NCI-H1105 treated with DMSO at 0.1 percent for 48 hours (cell line): ENCODE data around the gene MICOS13.

Experiments used
- DNase-seq: peaks from one replicate; lab custom pipeline; 2025; lab: John Stamatoyannopoulos, UW

Gene MICOS13

DNA sequence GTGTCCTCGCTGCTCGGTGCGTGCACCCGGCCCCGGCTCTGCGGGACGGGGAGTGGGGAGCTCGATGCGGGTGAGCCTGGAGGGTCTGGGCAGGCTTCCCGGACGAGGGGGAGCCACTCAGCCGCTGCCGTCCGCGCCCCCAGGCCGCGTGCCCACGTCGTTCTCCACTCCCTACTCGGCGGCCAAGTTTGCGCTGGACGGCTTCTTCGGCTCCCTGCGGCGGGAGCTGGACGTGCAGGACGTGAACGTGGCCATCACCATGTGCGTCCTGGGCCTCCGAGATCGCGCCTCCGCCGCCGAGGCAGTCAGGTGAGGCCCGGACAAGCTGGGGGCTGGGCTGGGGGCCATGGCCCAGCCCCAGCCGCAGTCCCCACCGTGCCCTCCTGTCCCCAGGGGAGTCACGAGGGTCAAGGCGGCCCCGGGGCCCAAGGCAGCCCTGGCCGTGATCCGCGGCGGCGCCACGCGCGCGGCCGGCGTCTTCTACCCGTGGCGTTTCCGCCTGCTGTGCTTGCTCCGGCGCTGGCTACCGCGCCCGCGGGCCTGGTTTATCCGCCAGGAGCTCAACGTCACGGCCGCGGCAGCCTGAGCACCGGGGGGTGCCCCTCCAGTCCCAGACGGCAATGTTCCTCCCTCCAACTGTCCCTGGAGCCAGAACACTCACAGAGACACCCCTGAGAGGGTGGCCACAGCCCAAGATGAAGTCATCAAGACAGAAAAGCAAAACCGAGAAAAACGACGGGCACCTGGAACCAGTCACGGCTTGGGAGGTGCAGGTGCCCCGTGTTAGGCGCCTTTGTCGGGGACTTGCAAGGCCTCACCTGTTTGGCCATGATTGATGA, 7.3 kb upstream of the MICOS13 start:
- no peak for DNase-seq

DNA sequence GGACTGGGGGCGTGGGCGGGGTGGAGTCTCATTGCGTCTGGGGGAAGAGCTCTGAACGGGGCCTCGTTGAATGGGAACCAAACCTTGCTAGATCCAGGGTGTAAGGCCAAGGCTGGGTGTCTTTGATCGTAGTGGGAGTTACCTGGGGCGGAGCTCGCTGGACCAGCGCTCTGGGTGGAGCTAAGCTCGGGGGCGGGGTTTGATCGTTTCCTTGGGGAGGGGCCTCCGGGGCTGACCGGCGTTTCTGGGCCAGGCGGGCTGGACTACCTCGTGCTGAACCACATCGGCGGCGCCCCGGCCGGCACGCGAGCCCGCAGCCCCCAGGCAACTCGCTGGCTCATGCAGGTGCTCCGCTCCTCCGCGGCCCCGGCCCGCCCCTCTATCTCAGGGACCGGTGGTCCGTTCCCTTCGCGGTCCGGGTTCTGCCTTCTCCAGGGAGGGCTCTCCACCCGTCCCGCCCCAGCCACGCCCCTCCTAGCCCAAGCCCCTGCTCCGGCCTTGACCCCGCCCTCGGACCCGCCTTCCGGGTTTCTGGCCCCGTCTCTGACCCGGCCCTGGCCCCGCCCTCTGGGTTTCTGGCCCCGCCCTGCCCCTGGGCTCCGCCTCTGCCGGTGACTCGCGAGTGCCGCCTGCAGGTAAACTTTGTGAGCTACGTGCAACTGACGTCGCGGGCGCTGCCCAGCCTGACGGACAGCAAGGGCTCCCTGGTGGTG, 6.5 kb upstream of the MICOS13 start:
- peak; percentile 73 for DNase-seq

DNA sequence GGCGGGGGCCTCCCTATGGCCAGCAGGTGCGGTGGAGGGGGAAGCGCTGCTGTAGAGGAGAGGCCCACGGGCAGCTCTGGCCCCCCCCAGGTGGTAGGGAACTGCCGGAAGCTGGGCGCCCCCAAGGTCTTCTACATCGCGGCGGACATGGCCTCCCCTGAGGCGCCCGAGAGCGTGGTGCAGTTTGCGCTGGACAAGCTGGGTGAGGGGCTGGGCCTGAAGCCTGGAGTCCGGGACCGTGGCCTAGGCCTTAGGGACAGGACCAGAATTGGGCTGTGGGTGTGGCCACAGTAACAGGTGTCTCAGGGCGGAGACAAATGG, 6.0 kb upstream of the MICOS13 start:
- DNase-seq, result no peak

DNA sequence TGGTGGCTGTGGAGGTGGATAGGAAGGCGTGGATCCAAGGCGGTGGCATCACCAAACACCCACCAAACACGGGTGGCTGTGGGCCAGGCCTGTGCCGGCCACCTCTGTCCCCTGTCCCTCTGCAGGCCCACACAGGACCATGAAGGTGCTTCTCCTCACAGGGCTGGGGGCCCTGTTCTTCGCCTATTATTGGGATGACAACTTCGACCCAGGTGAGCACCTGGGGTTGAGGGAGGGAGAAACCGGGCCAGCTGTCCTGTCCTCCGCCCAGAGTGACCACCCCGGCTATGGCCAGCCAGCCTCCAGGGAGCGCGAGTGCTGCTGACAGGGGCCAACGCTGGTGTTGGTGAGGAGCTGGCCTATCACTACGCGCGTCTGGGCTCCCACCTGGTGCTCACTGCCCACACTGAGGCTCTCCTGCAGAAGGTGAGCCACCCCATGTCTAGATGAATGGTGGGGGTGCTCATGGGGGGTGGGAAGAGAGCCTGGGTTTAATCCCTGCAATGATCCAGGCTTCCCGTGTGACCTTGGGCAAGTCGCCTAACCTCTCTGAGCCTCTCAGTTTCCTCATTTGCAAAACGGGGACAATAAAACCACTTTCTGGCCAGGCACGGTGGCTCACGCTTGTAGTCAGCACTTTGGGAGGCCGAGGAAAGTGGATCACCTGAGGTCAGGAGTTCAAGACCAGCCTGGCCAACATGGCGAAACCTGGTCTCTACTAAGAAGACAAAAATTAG, 4.5 kb upstream of the MICOS13 start:
- no peak for DNase-seq

DNA sequence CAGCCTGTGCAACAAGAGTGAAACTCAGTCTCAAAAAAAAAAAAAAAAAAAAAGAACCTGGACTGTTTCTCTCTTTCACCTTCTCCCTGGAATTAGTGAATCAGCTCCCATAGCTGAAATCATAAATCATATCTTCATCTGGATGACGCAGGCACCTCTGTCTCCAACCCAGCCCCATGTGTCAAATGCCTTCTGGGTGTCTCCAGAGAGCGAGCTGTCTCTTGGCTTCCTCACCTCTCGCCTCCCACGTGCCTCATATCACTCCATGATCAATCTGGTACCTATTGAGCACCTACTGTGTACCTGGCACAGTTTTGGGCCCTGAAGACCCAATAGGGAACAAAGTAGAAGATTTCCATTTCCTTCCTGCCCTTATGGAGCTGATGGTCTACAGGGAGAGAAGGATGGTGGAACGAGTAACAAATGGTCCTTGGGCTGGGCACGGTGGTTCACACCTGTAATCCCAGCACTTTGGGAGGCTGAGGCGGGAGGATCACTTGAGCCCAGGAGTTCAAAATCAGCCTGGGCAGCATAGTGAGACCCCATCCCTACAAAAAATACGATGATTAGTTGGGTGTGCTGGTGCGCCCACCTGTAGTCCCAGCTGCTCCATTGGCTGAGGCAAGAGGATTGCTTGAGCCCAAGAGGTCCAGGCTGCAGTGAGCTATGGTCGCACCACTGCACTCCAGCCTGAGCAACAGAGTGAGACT, 3.0 kb upstream of the MICOS13 start:
- no peak for DNase-seq

DNA sequence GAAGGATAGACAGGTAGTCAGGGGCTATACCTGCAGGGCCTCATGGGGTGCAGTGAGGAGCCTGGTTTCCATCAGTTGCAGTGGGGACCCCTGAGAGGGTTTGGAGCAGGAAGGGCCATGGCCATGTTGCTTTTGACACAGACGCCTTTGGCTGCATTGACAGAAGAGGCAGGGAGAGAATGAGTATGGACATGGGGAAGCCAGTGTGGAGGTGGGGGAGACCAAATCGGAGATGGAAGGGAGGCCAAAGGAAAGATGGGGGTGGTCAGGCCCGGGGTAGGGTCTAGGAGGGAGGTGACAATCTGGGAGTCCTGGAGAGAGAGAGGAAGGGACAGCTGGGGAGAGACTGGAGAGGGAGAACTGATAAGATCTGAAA, 1.8 kb upstream of the MICOS13 start:
- no peak for DNase-seq

DNA sequence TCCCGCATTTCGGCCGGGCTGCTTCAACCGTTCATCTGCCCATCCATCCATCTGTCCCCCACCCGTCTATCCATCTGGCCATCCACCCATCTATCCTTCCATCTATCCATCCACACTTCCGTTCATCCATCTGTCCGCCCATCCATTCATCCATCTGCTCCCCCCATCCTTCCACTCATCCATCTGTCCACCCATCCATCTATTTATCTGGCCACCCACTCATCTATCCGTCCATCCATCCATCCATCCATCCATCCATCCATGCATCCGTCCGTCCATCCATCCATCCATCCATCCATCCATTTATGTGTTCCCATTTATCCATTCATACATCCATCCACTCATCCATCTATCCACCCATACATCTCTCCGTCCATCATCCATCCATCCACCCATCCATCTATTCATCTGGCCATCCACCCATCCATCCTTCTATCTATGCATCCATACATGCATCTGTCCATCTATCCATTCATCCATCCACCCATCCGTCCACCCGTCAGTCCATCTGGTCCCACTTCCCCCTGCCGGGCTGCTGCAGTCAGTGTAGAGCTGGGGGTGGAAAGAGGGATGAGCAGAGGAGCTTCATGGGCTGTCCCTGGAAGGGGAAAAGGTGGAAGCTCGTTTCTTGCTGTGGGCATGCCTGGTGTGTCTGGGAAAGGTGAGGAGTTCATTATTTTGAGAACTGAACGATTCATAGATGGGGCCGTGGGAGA, 1.2 kb upstream of the MICOS13 start:
- DNase-seq, result no peak

DNA sequence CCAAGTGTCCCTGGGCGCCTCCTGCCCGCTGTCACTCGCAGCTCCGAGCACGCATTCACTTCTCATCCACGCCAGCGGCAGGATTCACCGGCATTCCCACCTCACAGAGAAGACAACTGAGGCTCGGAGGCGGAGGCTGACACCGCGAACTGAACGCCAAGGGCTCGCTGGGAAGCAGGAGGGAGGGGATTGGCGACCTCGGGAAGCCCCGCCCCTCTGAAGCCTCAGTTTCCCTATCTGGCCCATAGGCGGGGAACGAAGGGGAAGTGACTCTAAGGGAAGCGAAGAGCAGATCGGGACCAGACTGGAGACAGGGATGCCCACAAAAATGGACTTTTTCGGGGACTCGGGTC, 256 bp downstream of the MICOS13 start:
- DNase-seq, result no peak

DNA sequence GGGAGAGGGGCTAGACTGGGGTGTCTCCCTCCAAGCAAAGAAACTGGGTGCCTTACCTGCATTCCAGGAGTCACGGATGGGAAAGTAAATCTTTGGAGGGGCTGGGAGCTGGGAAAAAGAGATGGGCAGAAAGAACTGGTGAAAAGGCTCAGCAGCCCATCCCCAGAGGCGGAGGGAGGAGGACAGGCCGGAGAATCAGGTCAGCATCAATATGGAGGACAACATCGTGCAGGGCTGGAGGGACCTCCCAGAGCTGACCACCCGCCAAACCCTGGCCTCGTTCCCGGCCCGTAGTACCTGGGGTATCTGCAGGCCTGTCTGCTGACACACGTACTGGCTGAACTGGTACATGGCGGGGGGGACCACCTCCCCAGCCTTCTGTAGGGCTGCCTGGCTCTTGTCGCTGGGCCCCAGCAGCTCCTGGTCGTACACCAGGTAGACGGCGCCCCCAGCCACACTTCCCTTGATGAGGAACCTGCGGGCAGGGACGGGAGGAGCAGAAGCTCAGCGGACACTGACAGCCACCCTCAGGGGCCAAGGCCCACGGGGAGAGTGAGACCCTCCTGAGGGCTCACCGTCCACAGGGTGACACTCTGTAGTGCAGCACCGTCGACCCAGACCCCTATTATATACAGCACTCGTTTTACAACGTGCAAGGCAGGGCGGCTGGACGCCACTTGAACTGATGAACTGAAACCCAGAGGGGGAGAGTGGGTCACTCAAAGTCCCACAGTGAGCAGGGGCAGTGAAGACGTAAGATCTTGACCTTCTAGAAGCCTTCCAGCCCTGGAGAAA, 830 bp downstream of the MICOS13 start:
- DNase-seq, result no peak

DNA sequence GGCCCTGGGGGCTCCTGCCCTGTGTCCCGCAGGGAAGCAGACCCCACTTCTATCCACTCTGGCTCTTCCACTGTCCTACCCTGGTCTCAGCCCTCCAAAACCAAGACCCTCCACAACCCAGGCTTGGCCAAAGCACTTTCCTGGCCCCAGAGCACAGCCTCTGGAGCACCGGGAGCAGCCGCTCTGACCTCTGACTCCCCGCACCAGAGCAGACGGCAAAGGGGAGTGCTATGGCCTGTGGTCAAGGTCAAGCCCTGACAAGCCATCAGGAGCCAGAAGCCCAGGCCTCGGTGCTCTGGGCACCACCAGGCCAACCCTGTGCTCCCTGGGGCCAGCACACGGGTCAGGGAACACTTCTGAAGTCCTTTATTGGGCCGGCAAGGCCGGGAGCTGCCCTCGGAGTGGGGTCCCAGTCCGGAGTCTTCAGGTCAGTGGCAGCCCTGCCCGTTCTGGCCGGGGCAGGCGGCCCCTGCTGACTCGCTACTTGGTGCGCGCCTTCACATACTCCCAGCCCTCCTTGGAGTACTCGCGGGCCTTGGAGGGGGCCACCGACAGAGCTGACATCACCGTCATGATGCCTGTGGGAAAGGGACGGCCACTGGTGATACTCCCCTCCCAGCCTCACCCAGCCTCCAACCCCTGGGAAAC, 2.1 kb downstream of the MICOS13 start:
- DNase-seq, result no peak

DNA sequence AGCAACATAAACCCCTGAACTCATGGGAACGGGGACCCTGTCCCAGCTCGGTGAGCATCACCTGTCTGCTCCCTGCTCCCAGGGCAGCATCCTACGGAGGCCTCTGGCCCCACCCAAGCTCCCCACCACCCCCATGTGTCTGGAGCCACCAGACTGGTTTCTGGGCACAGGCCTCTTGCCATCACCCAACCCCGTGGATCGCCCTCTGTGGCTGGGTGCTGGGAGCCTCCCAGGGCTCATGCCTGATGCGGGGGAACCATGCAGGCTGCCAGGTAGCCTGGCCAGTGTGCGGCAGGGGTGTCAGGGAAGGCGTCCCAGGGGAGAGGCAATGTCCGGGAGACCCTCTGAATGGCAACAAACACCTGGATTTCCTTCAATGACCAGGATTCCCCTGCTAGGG, 2.7 kb downstream of the MICOS13 start:
- no peak for DNase-seq

DNA sequence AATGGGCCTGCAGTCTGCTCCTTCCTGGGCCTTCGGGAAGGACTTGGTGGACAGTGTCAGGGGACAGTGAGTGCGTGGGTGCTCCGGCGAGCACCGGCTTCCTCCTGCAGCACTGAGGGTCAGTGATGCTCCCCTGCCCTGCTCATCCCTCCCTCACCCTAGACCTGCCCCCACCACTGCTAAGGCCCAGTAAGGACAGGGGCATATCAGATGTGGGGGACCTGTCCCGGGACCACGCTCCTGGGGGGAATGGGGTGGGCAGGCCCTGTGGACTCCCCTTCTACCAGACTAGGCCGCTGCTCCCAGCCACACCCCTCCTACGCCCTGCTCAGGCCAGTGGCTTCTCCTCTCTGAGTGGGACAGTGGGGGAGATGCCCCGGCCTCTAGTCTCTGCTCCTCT, 3.2 kb downstream of the MICOS13 start:
- no peak for DNase-seq

DNA sequence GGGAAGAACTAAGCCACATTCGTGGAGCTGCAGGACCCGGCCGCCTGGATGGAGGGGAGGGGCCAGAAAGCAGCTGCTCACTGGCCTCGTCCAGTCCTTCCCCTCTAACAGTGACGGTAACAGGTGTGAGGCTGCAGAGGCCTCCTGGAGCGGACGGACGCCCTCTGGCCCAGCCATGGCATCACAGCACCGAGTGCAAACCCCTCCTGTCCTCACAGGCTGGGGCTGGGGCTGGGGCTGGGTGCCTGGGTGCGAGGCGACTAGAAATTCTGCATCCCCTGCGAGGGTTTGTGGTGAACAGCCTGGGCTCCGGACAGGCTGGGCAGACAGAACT, 3.6 kb downstream of the MICOS13 start:
- no peak for DNase-seq

DNA sequence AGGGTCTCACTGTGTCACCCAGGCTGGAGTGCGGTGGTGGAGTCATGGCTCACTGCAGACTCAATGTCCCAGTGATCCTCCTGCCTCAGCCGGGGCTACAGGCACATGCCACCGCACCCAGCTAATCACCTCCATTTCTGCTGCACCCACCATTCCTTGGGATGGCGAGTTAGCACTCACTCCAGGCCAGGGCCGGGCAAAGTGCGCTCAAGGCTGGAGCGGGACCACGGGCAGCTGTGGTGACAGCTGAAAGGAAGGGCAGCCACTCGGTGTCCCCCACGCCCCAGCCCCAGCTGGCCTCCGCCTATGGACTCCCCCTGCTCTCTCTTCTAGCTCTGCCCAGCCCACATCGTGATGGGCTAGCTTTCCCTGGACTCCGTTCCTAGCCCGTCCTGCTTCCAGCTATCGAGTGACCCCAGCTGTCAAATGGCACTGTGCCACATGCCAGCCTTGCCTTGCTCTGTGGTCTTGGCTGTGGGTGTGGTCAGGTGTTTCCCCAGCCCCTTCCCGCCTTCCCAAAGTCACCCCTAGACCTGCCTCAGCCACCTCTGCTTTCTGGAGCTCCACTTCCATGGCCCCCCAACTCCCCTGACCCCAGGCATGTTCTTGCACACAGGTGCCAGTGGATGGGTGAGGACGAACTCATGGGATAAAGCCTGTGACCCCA, 4.1 kb downstream of the MICOS13 start:
- DNase-seq, result no peak

DNA sequence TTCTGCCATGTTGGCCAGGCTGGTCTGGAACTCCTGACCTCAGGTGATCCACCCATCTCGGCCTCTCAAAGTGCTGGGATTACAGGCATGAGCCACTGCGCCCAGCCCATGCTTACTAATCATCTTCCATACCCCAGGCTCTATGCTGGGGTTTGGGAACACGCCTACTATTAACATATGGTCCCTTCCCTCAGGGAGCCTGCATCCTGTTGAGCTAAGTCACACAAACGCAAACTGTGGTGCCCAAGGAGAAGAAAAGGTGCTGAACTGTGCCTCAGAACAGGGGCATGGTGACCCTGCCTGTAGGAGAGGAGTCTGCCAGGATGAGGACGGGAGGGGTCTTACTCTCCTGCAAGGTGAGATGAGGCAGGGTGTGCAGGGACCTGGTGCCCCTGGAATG, 5.6 kb downstream of the MICOS13 start:
- no peak for DNase-seq

DNA sequence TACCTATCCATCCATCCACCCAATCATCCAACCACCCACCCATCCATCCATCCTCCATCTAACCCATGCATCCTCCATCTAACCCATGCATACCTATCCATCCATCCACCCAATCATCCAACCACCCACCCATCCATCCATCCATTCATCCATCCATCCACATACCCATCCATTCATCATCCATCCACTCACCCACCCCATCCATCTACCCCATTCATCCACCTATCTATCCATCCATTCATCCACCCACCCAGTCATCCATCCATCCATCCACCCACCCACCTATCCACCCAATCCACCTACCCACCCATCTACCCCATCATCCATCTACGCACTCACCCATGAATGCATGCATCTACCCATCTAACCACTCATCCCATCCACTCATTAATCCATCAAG, 6.6 kb downstream of the MICOS13 start:
- no peak for DNase-seq

DNA sequence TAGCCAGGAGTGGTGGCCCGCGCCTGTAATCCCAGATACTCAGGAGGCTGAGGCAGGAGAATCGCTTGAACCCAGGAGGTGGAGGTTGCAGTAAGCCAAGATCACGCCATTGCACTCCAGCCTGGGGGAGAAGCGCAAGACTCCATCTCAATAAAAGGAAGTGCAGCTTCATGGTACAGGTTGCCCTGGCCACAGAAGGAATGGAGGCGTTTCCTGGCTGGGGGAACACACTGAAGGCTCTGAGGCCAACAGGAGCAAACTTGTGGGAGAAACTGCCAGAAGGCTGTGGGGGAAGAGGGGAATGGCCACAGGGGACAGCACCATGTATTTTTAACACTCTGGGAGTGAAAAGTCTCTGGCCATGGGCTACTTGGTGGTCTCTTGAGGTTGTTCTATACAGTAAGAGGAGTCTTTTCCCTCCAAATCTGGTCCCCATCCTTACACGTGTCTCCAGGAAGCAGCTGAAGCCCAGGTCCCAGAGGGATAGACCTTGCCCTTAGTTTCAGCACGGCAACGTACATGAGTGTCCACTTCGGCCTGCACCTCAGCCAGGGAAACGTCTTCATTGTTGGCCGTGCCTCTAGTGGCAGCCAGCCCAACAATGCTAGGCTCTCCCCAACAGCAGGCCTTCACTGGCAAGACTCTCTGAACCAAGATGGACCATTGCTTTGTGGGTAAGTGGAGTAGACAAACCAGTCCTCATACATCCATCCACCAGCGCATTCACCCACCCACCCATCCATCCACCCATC, 7.4 kb downstream of the MICOS13 start:
- no peak for DNase-seq

DNA sequence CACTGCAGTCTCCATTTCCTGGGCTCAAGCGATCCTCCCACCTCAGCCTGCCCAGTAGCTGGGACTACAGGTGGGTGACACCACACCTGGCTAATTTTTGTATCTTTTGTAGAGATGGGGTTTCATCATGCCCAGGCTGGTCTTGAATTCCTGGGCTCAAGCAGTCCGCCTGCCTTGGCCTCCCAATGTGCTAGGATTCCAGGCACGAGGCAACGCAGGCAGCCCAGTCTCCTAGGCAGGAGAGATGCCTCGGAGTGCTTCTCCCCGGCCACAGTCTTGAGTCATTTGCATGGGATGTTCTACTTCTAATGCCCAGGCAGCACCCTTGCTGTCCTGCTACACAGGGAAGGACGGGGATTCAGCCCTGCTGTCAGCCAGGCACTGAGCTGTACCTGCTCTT, 8.7 kb downstream of the MICOS13 start:
- DNase-seq, result no peak

DNA sequence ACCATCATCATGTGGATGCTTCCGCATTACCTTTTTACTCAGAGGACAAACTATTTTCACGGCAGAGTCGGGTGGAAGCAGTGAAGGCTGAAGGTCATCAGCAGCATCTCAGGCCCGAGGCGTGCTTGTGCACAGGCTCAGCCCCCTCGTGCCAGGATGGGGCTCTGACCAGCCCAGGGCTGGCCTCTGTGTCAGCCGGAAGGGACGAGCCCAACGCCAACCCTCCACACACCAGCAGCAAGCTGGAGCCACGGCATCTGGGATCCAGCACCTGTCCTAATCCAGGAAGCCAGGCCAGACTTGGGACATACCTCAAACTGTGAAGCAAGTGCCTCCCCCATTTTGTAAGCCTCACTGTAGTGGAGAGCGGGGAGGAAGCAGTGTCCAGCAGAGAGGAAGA, 11.1 kb downstream of the MICOS13 start:
- DNase-seq, result no peak
